HL-60 (cell line): ENCODE results near the gene F5.

Experiments
- GABPA ChIP-seq: IDR thresholded peaks from 2 replicates; pipeline ENCODE4 v1.6.1; 2012; ENCODE audit warnings: low read depth
- POLR2AphosphoS5 ChIP-seq: IDR thresholded peaks from 2 replicates; pipeline ENCODE4 v1.6.1; 2012; ENCODE audit warnings: low read depth
- TF ChIP-seq, protein P1 (sequence below): IDR thresholded peaks from one replicate; pipeline ENCODE4 v1.5.1; 2011; ENCODE audit warnings: low read length, control low read depth, inconsistent platforms; ENCODE audit not compliant: insufficient read depth
- TF ChIP-seq, protein P2 (sequence below): IDR thresholded peaks from 2 replicates; pipeline ENCODE4 v1.6.1; 2012; ENCODE audit warnings: low read depth; ENCODE audit not compliant: insufficient replicate concordance

- TF ChIP-seq, protein P1, sequence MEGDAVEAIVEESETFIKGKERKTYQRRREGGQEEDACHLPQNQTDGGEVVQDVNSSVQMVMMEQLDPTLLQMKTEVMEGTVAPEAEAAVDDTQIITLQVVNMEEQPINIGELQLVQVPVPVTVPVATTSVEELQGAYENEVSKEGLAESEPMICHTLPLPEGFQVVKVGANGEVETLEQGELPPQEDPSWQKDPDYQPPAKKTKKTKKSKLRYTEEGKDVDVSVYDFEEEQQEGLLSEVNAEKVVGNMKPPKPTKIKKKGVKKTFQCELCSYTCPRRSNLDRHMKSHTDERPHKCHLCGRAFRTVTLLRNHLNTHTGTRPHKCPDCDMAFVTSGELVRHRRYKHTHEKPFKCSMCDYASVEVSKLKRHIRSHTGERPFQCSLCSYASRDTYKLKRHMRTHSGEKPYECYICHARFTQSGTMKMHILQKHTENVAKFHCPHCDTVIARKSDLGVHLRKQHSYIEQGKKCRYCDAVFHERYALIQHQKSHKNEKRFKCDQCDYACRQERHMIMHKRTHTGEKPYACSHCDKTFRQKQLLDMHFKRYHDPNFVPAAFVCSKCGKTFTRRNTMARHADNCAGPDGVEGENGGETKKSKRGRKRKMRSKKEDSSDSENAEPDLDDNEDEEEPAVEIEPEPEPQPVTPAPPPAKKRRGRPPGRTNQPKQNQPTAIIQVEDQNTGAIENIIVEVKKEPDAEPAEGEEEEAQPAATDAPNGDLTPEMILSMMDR, result no peak
- TF ChIP-seq POLR2AphosphoS5 (no peak), GABPA (no peak)
- TF ChIP-seq, protein P2, sequence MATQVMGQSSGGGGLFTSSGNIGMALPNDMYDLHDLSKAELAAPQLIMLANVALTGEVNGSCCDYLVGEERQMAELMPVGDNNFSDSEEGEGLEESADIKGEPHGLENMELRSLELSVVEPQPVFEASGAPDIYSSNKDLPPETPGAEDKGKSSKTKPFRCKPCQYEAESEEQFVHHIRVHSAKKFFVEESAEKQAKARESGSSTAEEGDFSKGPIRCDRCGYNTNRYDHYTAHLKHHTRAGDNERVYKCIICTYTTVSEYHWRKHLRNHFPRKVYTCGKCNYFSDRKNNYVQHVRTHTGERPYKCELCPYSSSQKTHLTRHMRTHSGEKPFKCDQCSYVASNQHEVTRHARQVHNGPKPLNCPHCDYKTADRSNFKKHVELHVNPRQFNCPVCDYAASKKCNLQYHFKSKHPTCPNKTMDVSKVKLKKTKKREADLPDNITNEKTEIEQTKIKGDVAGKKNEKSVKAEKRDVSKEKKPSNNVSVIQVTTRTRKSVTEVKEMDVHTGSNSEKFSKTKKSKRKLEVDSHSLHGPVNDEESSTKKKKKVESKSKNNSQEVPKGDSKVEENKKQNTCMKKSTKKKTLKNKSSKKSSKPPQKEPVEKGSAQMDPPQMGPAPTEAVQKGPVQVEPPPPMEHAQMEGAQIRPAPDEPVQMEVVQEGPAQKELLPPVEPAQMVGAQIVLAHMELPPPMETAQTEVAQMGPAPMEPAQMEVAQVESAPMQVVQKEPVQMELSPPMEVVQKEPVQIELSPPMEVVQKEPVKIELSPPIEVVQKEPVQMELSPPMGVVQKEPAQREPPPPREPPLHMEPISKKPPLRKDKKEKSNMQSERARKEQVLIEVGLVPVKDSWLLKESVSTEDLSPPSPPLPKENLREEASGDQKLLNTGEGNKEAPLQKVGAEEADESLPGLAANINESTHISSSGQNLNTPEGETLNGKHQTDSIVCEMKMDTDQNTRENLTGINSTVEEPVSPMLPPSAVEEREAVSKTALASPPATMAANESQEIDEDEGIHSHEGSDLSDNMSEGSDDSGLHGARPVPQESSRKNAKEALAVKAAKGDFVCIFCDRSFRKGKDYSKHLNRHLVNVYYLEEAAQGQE, result no peak
These were observed 76.2 kb downstream of the F5 start for GRCh38 chr1:169510060-169510459.
